Measurements from ENCODE around the gene APIP. TPM values are rescaled to one million over a fixed set of nuclear protein-coding genes. Genes with fewer than 3 reads are reported as not detected.

Gene APIP
- polyA plus RNA-seq, 2 of the 4 experiments (the other 2 are of a cell fraction) = 42.4 to 55.6 TPM

GRCh38 chr11:34891611-34892010 lies 24.6 kb downstream of the APIP start:
- TF ChIP-seq SREBF2 (IDR thresholded peaks at IDR 0.05) (no peak), REST (IDR thresholded peaks at IDR 0.05) (no peak), ESRRA (IDR thresholded peaks at IDR 0.05; ENCODE audit: borderline replicate concordance, low read length) (no peak)
- no peak for FAIRE-seq
- CTCF ChIA-PET = interaction anchor here (0.6 to 6.0 kb wide), 45 partner anchors 10 to 501 kb away, joined by 3 to 142 read pairs (median 4); partner anchors contain the start of gene ELF5

GRCh38 chr11:34890812-34891211 lies 25.4 kb downstream of the APIP start:
- H3K27ac ChIP-seq = peak overlapping the region; percentile 71 to 76
- TF ChIP-seq CBX8 (IDR thresholded peaks at IDR 0.05) = no peak
- TF ChIP-seq JUN (IDR thresholded peaks at IDR 0.05) = no peak
- TF ChIP-seq PBX3 (IDR thresholded peaks at IDR 0.05) = peak; percentile 48; the same call in 1 of the 2 replicates
- TF ChIP-seq ESRRA (IDR thresholded peaks at IDR 0.05; ENCODE audit: borderline replicate concordance, low read length) = no peak
- TF ChIP-seq MAZ (IDR thresholded peaks at IDR 0.05; ENCODE audit: borderline replicate concordance, low read depth, low read length) = no peak
- TF ChIP-seq SMC3 (IDR thresholded peaks at IDR 0.05) = peak; percentile 95
- peak; percentile 88 to 95 for TF ChIP-seq RAD21 (conservative IDR thresholded peaks at IDR 0.05 in 1 of 2, IDR thresholded peaks at IDR 0.05 in 1 of 2)
- TF ChIP-seq CTCF (IDR thresholded peaks at IDR 0.05) = peak; percentile 81
- no peak for TF ChIP-seq ELK1 (IDR thresholded peaks at IDR 0.05; ENCODE audit: low read depth, low read length)
- no peak for TF ChIP-seq NR3C1 (IDR thresholded peaks at IDR 0.05)
- TF ChIP-seq HOXB5 (CRISPR knock-in tag; IDR thresholded peaks at IDR 0.05) = peak; percentile 91; the same call in 1 of the 2 replicates
- TF ChIP-seq NPAS2 (CRISPR knock-in tag; IDR thresholded peaks at IDR 0.05; ENCODE audit: borderline replicate concordance) = no peak
- 0% methylated on average over 1 of the region's 1 CpG for WGBS (ENCODE audit: missing lambda C conversion rate)
- peak in 1 of 2 experiments; percentile 68 for DNase-seq (ENCODE audit: low read depth in 1 of 2, low spot score in 1 of 2)
- H3K4me3 ChIP-seq = no peak overlapping the region
- peaks cover 43% of the 10 kb centered on the region for H3K4me1 ChIP-seq
- H3K4me2 ChIP-seq = peak overlapping the region; percentile 17; the same call in 1 of the 3 replicates
- ChIA-PET POLR2A (no interaction called here), CTCF (interaction anchor here (0.6 to 6.0 kb wide), 45 partner anchors 10 to 514 kb away, joined by 3 to 142 read pairs (median 4); partner anchors contain the start of gene ELF5)
- ATAC-seq = peak in 1 of 2 experiments; percentile 67; a peak in 3 of 6 replicates
- FAIRE-seq = peak; percentile 94
- no peaks in the 10 kb centered on the region for H3K9me3 ChIP-seq

More at GRCh38 chr11:34891611-34892010, 24.6 kb downstream of the APIP start:
- 95% methylated on average over 3 of the region's 3 CpGs for WGBS (ENCODE audit: missing lambda C conversion rate)
- H3K27ac ChIP-seq = peak overlapping the region; percentile 71 to 76; a peak in 5 of 6 replicates
- H3K4me1 ChIP-seq = peaks cover 41% of the 10 kb centered on the region
- no peak overlapping the region for H3K4me2 ChIP-seq
- ATAC-seq = no peak
- H3K9me3 ChIP-seq = peaks cover 4% of the 10 kb centered on the region; the same call in 1 of the 3 replicates
- POLR2A ChIA-PET = no interaction called here
- no peak overlapping the region for H3K4me3 ChIP-seq
- no peak for DNase-seq (ENCODE audit: low read depth in 1 of 2, low spot score in 1 of 2)

Data from A549 (cell line).